H9 (cell line): Measurements from ENCODE around the gene CDY2A. TPM values are rescaled to one million over a fixed set of nuclear protein-coding genes. Genes with fewer than 3 reads are reported as not detected.
"Not testable (repeated sequence)": the region's sequence is repeated elsewhere in the genome, so short reads cannot be mapped to it uniquely, and the experiment has no call there.

Experiments used
- DNase-seq: peaks from one replicate; pipeline ENCODE4 v3.0.0-alpha.2; 2017
- H2AFZ ChIP-seq: one replicate; pipeline ENCODE4 v1.6.1; 2013; ENCODE audit warnings: mild to moderate bottlenecking, low read length, control low read depth, moderate library complexity
- H2AK5ac ChIP-seq: 2 replicates; pipeline ENCODE4 v1.6.1; 2013; ENCODE audit warnings: low read length, control low read depth, mixed read lengths; ENCODE audit not compliant: insufficient read length
- H2BK120ac ChIP-seq: one replicate; pipeline ENCODE4 v1.6.1; 2013; ENCODE audit warnings: low read depth, mild to moderate bottlenecking, low read length, control low read depth, inconsistent platforms; ENCODE audit not compliant: poor library complexity, severe bottlenecking
- H2BK12ac ChIP-seq: 2 replicates; pipeline ENCODE4 v1.6.1; 2013; ENCODE audit warnings: low read length, control low read depth, mixed read lengths, low read depth; ENCODE audit not compliant: insufficient read length
- H2BK15ac ChIP-seq: 2 replicates; pipeline ENCODE4 v1.6.1; 2013; ENCODE audit warnings: low read depth, low read length, control low read depth
- H2BK20ac ChIP-seq: one replicate; pipeline ENCODE4 v1.6.1; 2013; ENCODE audit warnings: low read depth, mild to moderate bottlenecking, low read length, control low read depth, inconsistent platforms; ENCODE audit not compliant: poor library complexity, severe bottlenecking
- H2BK5ac ChIP-seq: 2 replicates; pipeline ENCODE4 v1.6.1; 2013; ENCODE audit warnings: low read length, control low read depth, mixed read lengths; ENCODE audit not compliant: insufficient read length
- H3K14ac ChIP-seq: 2 replicates; pipeline ENCODE4 v1.6.1; 2013; ENCODE audit warnings: low read length, control low read depth; ENCODE audit not compliant: insufficient read depth
- H3K18ac ChIP-seq: 2 replicates; pipeline ENCODE4 v1.6.1; 2013; ENCODE audit warnings: low read depth, mild to moderate bottlenecking, mixed read lengths, low read length, control low read depth; ENCODE audit not compliant: insufficient read length
- H3K23ac ChIP-seq: 2 replicates; pipeline ENCODE4 v1.6.1; 2013; ENCODE audit warnings: low read length, control low read depth, mixed read lengths, low read depth; ENCODE audit not compliant: insufficient read length
- H3K23me2 ChIP-seq: 2 replicates; pipeline ENCODE4 v1.6.1; 2013; ENCODE audit warnings: low read depth, mild to moderate bottlenecking, mixed read lengths, low read length, control low read depth; ENCODE audit not compliant: insufficient read length, poor library complexity, severe bottlenecking
- H3K27ac ChIP-seq: 2 replicates; pipeline ENCODE4 v1.5.1; 2013; ENCODE audit warnings: low read length, control low read depth, mixed read lengths, low read depth; ENCODE audit not compliant: insufficient read length
- H3K27me3 ChIP-seq: 2 replicates; pipeline ENCODE4 v1.6.1; 2013; ENCODE audit warnings: low read length, control low read depth, inconsistent platforms; ENCODE audit not compliant: insufficient read depth
- H3K4ac ChIP-seq: 2 replicates; pipeline ENCODE4 v1.6.1; 2013; ENCODE audit warnings: low read depth, mild to moderate bottlenecking, control low read depth, inconsistent platforms, low read length, moderate library complexity
- H3K4me1 ChIP-seq: 2 replicates; pipeline ENCODE4 v1.6.1; 2013; ENCODE audit warnings: low read length, control low read depth, inconsistent platforms; ENCODE audit not compliant: insufficient read depth
- H3K4me2 ChIP-seq: 2 replicates; pipeline ENCODE4 v1.6.1; 2013; ENCODE audit warnings: low read length, control low read depth, mixed read lengths; ENCODE audit not compliant: insufficient read length, insufficient read depth
- H3K56ac ChIP-seq: 2 replicates; pipeline ENCODE4 v1.6.1; 2013; ENCODE audit warnings: low read depth, mild to moderate bottlenecking, mixed read lengths, low read length, control low read depth; ENCODE audit not compliant: insufficient read length
- H3K79me1 ChIP-seq: 2 replicates; pipeline ENCODE4 v1.6.1; 2013; ENCODE audit warnings: low read depth, mild to moderate bottlenecking, moderate library complexity, low read length, control low read depth, inconsistent platforms; ENCODE audit not compliant: insufficient read depth, poor library complexity, severe bottlenecking
- H3K79me2 ChIP-seq: 2 replicates; pipeline ENCODE4 v1.6.1; 2013; ENCODE audit warnings: low read length, control low read depth, inconsistent platforms; ENCODE audit not compliant: insufficient read depth
- H3K9ac ChIP-seq: 2 replicates; pipeline ENCODE4 v1.6.1; 2013; ENCODE audit warnings: low read length, control low read depth, mixed read lengths; ENCODE audit not compliant: insufficient read length; ENCODE audit errors: extremely low read depth
- H3K9me3 ChIP-seq: one replicate; pipeline ENCODE4 v1.6.1; 2013; ENCODE audit warnings: low read depth, low read length, inconsistent platforms; ENCODE audit not compliant: control insufficient read depth
- H3T11ph ChIP-seq: one replicate; pipeline ENCODE4 v1.6.1; 2013; ENCODE audit warnings: mild to moderate bottlenecking, low read length, control low read depth, inconsistent platforms
- H4K20me1 ChIP-seq: one replicate; pipeline ENCODE4 v1.6.1; 2013; ENCODE audit not compliant: control insufficient read depth, insufficient read length, insufficient read depth
- H4K5ac ChIP-seq: 2 replicates; pipeline ENCODE4 v1.6.1; 2013; ENCODE audit warnings: low read depth, mild to moderate bottlenecking, mixed read lengths, low read length, control low read depth; ENCODE audit not compliant: insufficient read length
- H4K8ac ChIP-seq: replicated peaks from 2 replicates; pipeline ENCODE4 v1.6.1; 2013; ENCODE audit warnings: low read length, control low read depth, mixed read lengths, low read depth; ENCODE audit not compliant: insufficient read length
- H4K91ac ChIP-seq: 2 replicates; pipeline ENCODE4 v1.6.1; 2013; ENCODE audit warnings: low read depth, mild to moderate bottlenecking, moderate library complexity, mixed read lengths, low read length, control low read depth; ENCODE audit not compliant: insufficient read length
- H3K27ac Mint-ChIP-seq, 3 experiments: 2 replicates in 2 of 3; 3 replicates in 1 of 3; pipeline ENCODE4 v1.8.0; 2020 to 2021; ENCODE audit warnings: mixed read lengths in 3 of 3, mild to moderate bottlenecking in 1 of 3, moderate library complexity in 1 of 3
- H3K27me3 Mint-ChIP-seq: 2 replicates; pipeline ENCODE4 v1.8.0; 2021; ENCODE audit warnings: low read depth, mild to moderate bottlenecking, moderate library complexity, mixed read lengths
- H3K36me3 Mint-ChIP-seq, 3 experiments: 2 replicates in 2 of 3; 3 replicates in 1 of 3; pipeline ENCODE4 v1.8.0; 2020 to 2021; ENCODE audit warnings: low read depth in 3 of 3, mixed read lengths in 3 of 3; ENCODE audit not compliant: insufficient read depth in 1 of 3
- H3K4me1 Mint-ChIP-seq, 2 experiments: 2 replicates each; pipeline ENCODE4 v1.8.0; 2020; ENCODE audit warnings: mixed read lengths in 2 of 2
- H3K4me3 Mint-ChIP-seq, 2 experiments: 2 replicates in 1 of 2; 3 replicates in 1 of 2; pipeline ENCODE4 v1.8.0; 2020 to 2021; ENCODE audit warnings: mild to moderate bottlenecking in 2 of 2, mixed read lengths in 2 of 2, moderate library complexity in 1 of 2
- H3K9me3 Mint-ChIP-seq, 2 experiments: 2 replicates in 1 of 2; 3 replicates in 1 of 2; pipeline ENCODE4 v1.8.0; 2020; ENCODE audit warnings: mild to moderate bottlenecking in 2 of 2, mixed read lengths in 2 of 2, moderate library complexity in 1 of 2
- WGBS: extraction: QIAGEN DNeasy Blood & Tissue Kit; methylation state at CpG from one replicate; pipeline ENCODE4 v1.1.7; 2013; ENCODE audit warnings: missing lambda C conversion rate, low lambda C conversion rate, mixed read lengths; ENCODE audit not compliant: insufficient read length; ENCODE audit errors: extremely low coverage; 5-methylcytosine and 5-hydroxymethylcytosine counted together
- total RNA-seq: library from RNA; stranded (reverse); gene quantifications from 2 replicates; pipeline ENCODE4 v1.2.1, GENCODE V29; 2021

The CDY2A gene
- total RNA-seq, 1 experiment from 2014 or later = not detected

- H2AK5ac ChIP-seq = not testable (repeated sequence)
- no CpG with 5 or more reads among the region's 1 CpG for WGBS
These were observed 3.3 kb downstream of the CDY2A start for GRCh38 chrY:18028845-18029244.

GRCh38 chrY:18030178-18030577 is 4.6 kb downstream of the CDY2A start:
- not testable (repeated sequence) for H4K8ac ChIP-seq, DNase-seq, H3K4ac ChIP-seq, H3K9ac ChIP-seq, H2BK120ac ChIP-seq, H3K9me3 Mint-ChIP-seq, H2BK15ac ChIP-seq, H3K79me2 ChIP-seq, H4K5ac ChIP-seq, H3K18ac ChIP-seq, H3K27me3 Mint-ChIP-seq, H4K20me1 ChIP-seq, H3K4me1 Mint-ChIP-seq, H4K91ac ChIP-seq, H3K27me3 ChIP-seq, H3K23ac ChIP-seq, H3K4me2 ChIP-seq, H3K4me1 ChIP-seq, H2BK20ac ChIP-seq, H3K27ac Mint-ChIP-seq, H2AK5ac ChIP-seq, H3K4me3 Mint-ChIP-seq, H3K14ac ChIP-seq, H3K27ac ChIP-seq, H2BK12ac ChIP-seq, H2BK5ac ChIP-seq, H3K9me3 ChIP-seq, H3K23me2 ChIP-seq, H3K56ac ChIP-seq, H3K79me1 ChIP-seq, H2AFZ ChIP-seq, H3K36me3 Mint-ChIP-seq, H3T11ph ChIP-seq
- no CpG with 5 or more reads among the region's 3 CpGs for WGBS

More at GRCh38 chrY:18028845-18029244, 3.3 kb downstream of the CDY2A start:
- not testable (repeated sequence) for H3K9ac ChIP-seq, H3K4me1 Mint-ChIP-seq, H4K5ac ChIP-seq, H4K20me1 ChIP-seq, H3K4ac ChIP-seq, H3K23me2 ChIP-seq, H3T11ph ChIP-seq, H2AFZ ChIP-seq, H3K79me2 ChIP-seq, H4K8ac ChIP-seq, H2BK120ac ChIP-seq, H4K91ac ChIP-seq, H3K9me3 Mint-ChIP-seq, H3K18ac ChIP-seq, H3K4me2 ChIP-seq, H2BK20ac ChIP-seq, H3K27me3 ChIP-seq, H3K23ac ChIP-seq, H3K14ac ChIP-seq, H3K27me3 Mint-ChIP-seq, H3K9me3 ChIP-seq, H3K27ac ChIP-seq, H3K4me3 Mint-ChIP-seq, H3K27ac Mint-ChIP-seq, H3K56ac ChIP-seq, H3K79me1 ChIP-seq, DNase-seq, H3K4me1 ChIP-seq, H2BK5ac ChIP-seq, H2BK15ac ChIP-seq, H2BK12ac ChIP-seq, H3K36me3 Mint-ChIP-seq
